Aorta (tissue), 5 donors: Measurements from ENCODE around the gene SNURF. TPM values are rescaled to one million over a fixed set of nuclear protein-coding genes. Genes with fewer than 3 reads are reported as not detected.
A peak's percentile ranks its signal among the peaks of the same experiment; 100 is the strongest.
"Not testable (repeated sequence)": the region's sequence is repeated elsewhere in the genome, so short reads cannot be mapped to it uniquely, and the experiment has no call there.

ENCODE experiments used
- ATAC-seq: fragments of 200-7000 bp; cut with Tn5 transposase; one replicate; pipeline ENCODE4 v1.9.1; 2022; ENCODE audit warnings: moderate library complexity; ENCODE audit not compliant: low FRiP score
- DNase-seq, 2 donors: peaks; one replicate each; pipeline ENCODE4 v3.0.0-alpha.2; 2020
- H3K27ac ChIP-seq, 2 donors: one replicate each; pipeline ENCODE4 v1.5.1; 2013; ENCODE audit warnings: low read length in 2 of 2, mild to moderate bottlenecking in 2 of 2, moderate library complexity in 2 of 2, control low read depth in 1 of 2, inconsistent platforms in 1 of 2, low read depth in 1 of 2
- H3K27me3 ChIP-seq, 2 donors: one replicate each; pipeline ENCODE4 v1.6.1; 2013; ENCODE audit warnings: control low read depth in 1 of 2, low read length in 1 of 2, mild to moderate bottlenecking in 1 of 2, moderate library complexity in 1 of 2; ENCODE audit not compliant: insufficient read depth in 2 of 2, control insufficient read depth in 1 of 2
- H3K36me3 ChIP-seq, 2 donors: one replicate each; pipeline ENCODE4 v1.6.1; 2013; ENCODE audit warnings: control low read depth in 1 of 2, low read length in 1 of 2, mild to moderate bottlenecking in 1 of 2; ENCODE audit not compliant: insufficient read depth in 2 of 2, control insufficient read depth in 1 of 2
- H3K4me1 ChIP-seq, 2 donors: one replicate each; pipeline ENCODE4 v1.6.1; 2013; ENCODE audit warnings: low read length in 2 of 2, control low read depth in 1 of 2, mild to moderate bottlenecking in 1 of 2, moderate library complexity in 1 of 2; ENCODE audit not compliant: insufficient read depth in 2 of 2, control insufficient read depth in 1 of 2
- H3K4me3 ChIP-seq, 2 donors: one replicate each; pipeline ENCODE4 v1.5.1; 2013; ENCODE audit warnings: low read length in 2 of 2, control low read depth in 1 of 2, mild to moderate bottlenecking in 1 of 2
- H3K9me3 ChIP-seq: one replicate; pipeline ENCODE4 v1.6.1; 2013; ENCODE audit warnings: mild to moderate bottlenecking, low read length; ENCODE audit not compliant: control insufficient read depth
- WGBS, 2 donors: extraction: QIAGEN DNeasy Blood & Tissue Kit; methylation state at CpG; one replicate each; pipeline ENCODE4 v1.1.7; 2013; 5-methylcytosine and 5-hydroxymethylcytosine counted together
- intact Hi-C, 2 donors: fragments of 100-400 bp; cut with DNase I; formaldehyde crosslinking; loops; one replicate each; pipeline versions ENCODE4 v1.14.2 to v1.15.0; 2022
- long read RNA-seq, 2 donors: library from polyadenylated mRNA; unstranded; transcript quantifications; one replicate each; pipeline ENCODE4 v2.0.0, GENCODE V29; 2020 to 2021
- polyA plus RNA-seq, 2 donors: library from polyadenylated mRNA; stranded (reverse); fragments of 200-250 nt; gene quantifications; one replicate each; pipeline ENCODE4 v1.2.3, GENCODE V29; 2013
- total RNA-seq, 2 donors: library from RNA; stranded (reverse); fragmentation: NEBNext Ultra II Directional; extraction: Animal tissue kit (Norgen Biotek cat#: 25700); gene quantifications; one replicate each; pipeline ENCODE4 v1.2.1, GENCODE V29; 2021
- donor health status: healthy with polysubstance abuse.
- donor health status: Bipolar disorder and iron deficiency.
- donor health status: DM: no; HTN: no; CAD: no.
- donor health status: DM: no; HTN: no; CAD: no.
- donor health status: DM: yes; HTN: yes; CAD: no.

Gene SNURF
- total RNA-seq: 10 to 100 TPM; 21.4 to 29.8 TPM
- 1 to 10 TPM; 5.5 to 8.9 TPM for polyA plus RNA-seq
- long read RNA-seq, donor 1, partial matches to known transcripts: 0 of 1 reads
- long read RNA-seq, donor 1, other reads (novel, unspliced or antisense): 0 of 1 reads
- long read RNA-seq, donor 2, partial matches to known transcripts: 0 of 2 reads
- long read RNA-seq, donor 2, other reads (novel, unspliced or antisense): 0 of 2 reads

GRCh38 chr15:24954783-24955530 lies at the start of gene SNURF, which contains the start of gene SNRPN:
TSS of gene SNURF (plus strand) at chr15:24954987. CDS start at chr15:24955049, 62 bp downstream.
TSS of gene SNRPN (plus strand) at chr15:24954987. CDS start at chr15:24974454, 19,467 bp downstream.
- WGBS, 2 donors: 48 to 52% methylated on average over 47 of the region's 47 CpGs
- peak; percentile 90 to 93 for DNase-seq
- H3K4me1 ChIP-seq: no peaks in the 10 kb centered on the region
- H3K27ac ChIP-seq: peak within 1 kb of the TSS; percentile 10 to 88
- H3K36me3 ChIP-seq: no peaks in the 10 kb centered on the region
- no peaks in the 10 kb centered on the region for H3K27me3 ChIP-seq
- intact Hi-C loops: loop anchor here (2.0 to 5.0 kb wide), 2 partner anchors 98 kb away; no protein-coding TSS in a partner anchor
- no peaks in the 10 kb centered on the region for H3K9me3 ChIP-seq
- peak within 1 kb of the TSS; percentile 50 to 54 for H3K4me3 ChIP-seq
- ATAC-seq: peak; percentile 83

GRCh38 chr15:24916305-24917009 lies 38.3 kb upstream of the SNURF start:
- intact Hi-C loops: no loop called here
- ATAC-seq (no peak), DNase-seq (no peak)
- H3K9me3 ChIP-seq: no peaks in the 10 kb centered on the region
- peaks cover 0 to 1% of the 10 kb centered on the region in 2 donors for H3K36me3 ChIP-seq
- no peaks in the 10 kb centered on the region for H3K4me1 ChIP-seq
- WGBS, 2 donors: 84 to 86% methylated on average over 8 of the region's 8 CpGs
- no peaks in the 10 kb centered on the region for H3K27me3 ChIP-seq
- no peak overlapping the region for H3K4me3 ChIP-seq
- no peak overlapping the region for H3K27ac ChIP-seq

GRCh38 chr15:24917431-24917830 lies 37.4 kb upstream of the SNURF start:
- Histone ChIP-seq H3K27me3 (no peaks in the 10 kb centered on the region), H3K36me3 (peaks cover 0 to 1% of the 10 kb centered on the region in 2 donors), H3K9me3 (no peaks in the 10 kb centered on the region), H3K4me3 (no peak overlapping the region), H3K4me1 (no peaks in the 10 kb centered on the region), H3K27ac (no peak overlapping the region)
- DNase-seq: no peak
- no peak for ATAC-seq
- WGBS, 2 donors: 91% methylated on average over 14 of the region's 14 CpGs
- intact Hi-C loops: no loop called here

- intact Hi-C loops: no loop called here
- 88 to 89% methylated on average over 2 of the region's 2 CpGs for WGBS, 2 donors
- H3K36me3 ChIP-seq: peaks cover 0 to 1% of the 10 kb centered on the region in 2 donors
- H3K27me3 ChIP-seq: no peaks in the 10 kb centered on the region
- DNase-seq (no peak), ATAC-seq (no peak)
- no peak overlapping the region for H3K4me3 ChIP-seq
- no peaks in the 10 kb centered on the region for H3K9me3 ChIP-seq
- no peaks in the 10 kb centered on the region for H3K4me1 ChIP-seq
- H3K27ac ChIP-seq: no peak overlapping the region
Measured at GRCh38 chr15:24919446-24919845, 35.3 kb upstream of the SNURF start.

- H3K27ac ChIP-seq, H3K9me3 ChIP-seq, H3K4me1 ChIP-seq, H3K36me3 ChIP-seq, H3K27me3 ChIP-seq, intact Hi-C loops, ATAC-seq, H3K4me3 ChIP-seq, DNase-seq: not testable (repeated sequence)
- 80 to 92% methylated on average over 6 of the region's 6 CpGs for WGBS, 2 donors
Measured at GRCh38 chr15:24922781-24923180, 32.0 kb upstream of the SNURF start.

GRCh38 chr15:24924153-24924552 lies 30.6 kb upstream of the SNURF start:
- Histone ChIP-seq H3K9me3 (no peaks in the 10 kb centered on the region), H3K36me3 (peaks cover 0 to 1% of the 10 kb centered on the region in 2 donors), H3K27me3 (no peaks in the 10 kb centered on the region), H3K4me1 (no peaks in the 10 kb centered on the region), H3K27ac (no peak overlapping the region), H3K4me3 (no peak overlapping the region)
- DNase-seq (no peak), ATAC-seq (no peak)
- 75 to 82% methylated on average over 3 of the region's 3 CpGs for WGBS, 2 donors
- intact Hi-C loops: no loop called here

GRCh38 chr15:24924621-24925020 lies 30.2 kb upstream of the SNURF start:
- no peaks in the 10 kb centered on the region for H3K9me3 ChIP-seq
- peak overlapping the region in 1 of 2 donors; percentile 25 for H3K27ac ChIP-seq
- ATAC-seq (no peak), DNase-seq (no peak)
- no peak overlapping the region for H3K4me3 ChIP-seq
- no peaks in the 10 kb centered on the region for H3K4me1 ChIP-seq
- H3K36me3 ChIP-seq: peaks cover 0 to 1% of the 10 kb centered on the region in 2 donors
- no peaks in the 10 kb centered on the region for H3K27me3 ChIP-seq
- intact Hi-C loops: no loop called here
- WGBS, 2 donors: 0 to 9% methylated on average over 2 of the region's 2 CpGs

- H3K4me1 ChIP-seq, H3K27me3 ChIP-seq, DNase-seq, H3K36me3 ChIP-seq, H3K27ac ChIP-seq, intact Hi-C loops, H3K4me3 ChIP-seq, H3K9me3 ChIP-seq, ATAC-seq: not testable (repeated sequence)
- 92% methylated on average over 10 of the region's 10 CpGs for WGBS, 2 donors
Measured at GRCh38 chr15:24931874-24932732, 22.7 kb upstream of the SNURF start.
